ENCODE measurements around the gene OBP2A.

Gene OBP2A

GRCh38 chr9:135589596-135590485 lies 43.9 kb downstream of the OBP2A start:
- no peak overlapping the region for H3K27ac ChIP-seq
- DNase-seq (ENCODE audit: low read depth, low spot score), result no peak

GRCh38 chr9:135590486-135591079 lies 44.7 kb downstream of the OBP2A start:
- DNase-seq (ENCODE audit: low read depth, low spot score), result no peak

GRCh38 chr9:135591506-135592330 lies 45.8 kb downstream of the OBP2A start:
- H3K27ac ChIP-seq, result no peak overlapping the region

More at GRCh38 chr9:135590486-135591079, 44.7 kb downstream of the OBP2A start:
- H3K27ac ChIP-seq, result no peak overlapping the region

GRCh38 chr9:135592331-135592590 lies 46.3 kb downstream of the OBP2A start:
- H3K27ac ChIP-seq, result no peak overlapping the region
- DNase-seq (ENCODE audit: low read depth, low spot score), result no peak

More at GRCh38 chr9:135591506-135592330, 45.8 kb downstream of the OBP2A start:
- DNase-seq (ENCODE audit: low read depth, low spot score), result no peak

- DNase-seq (ENCODE audit: low read depth, low spot score), result no peak
- no peak overlapping the region for H3K27ac ChIP-seq
Measured at GRCh38 chr9:135592625-135593024, 46.7 kb downstream of the OBP2A start.

- no peak overlapping the region for H3K27ac ChIP-seq
- no peak for DNase-seq (ENCODE audit: low read depth, low spot score)
Measured at GRCh38 chr9:135596211-135596610, 50.3 kb downstream of the OBP2A start.

Data from epithelial cell of prostate (primary cell).